ENCODE measurements around the gene UBL7. TPM values are rescaled to one million over a fixed set of nuclear protein-coding genes. Genes with fewer than 3 reads are reported as not detected.

UBL7 gene
- total RNA-seq, 1 experiment from 2014 or later, result 73.9 TPM

DNA sequence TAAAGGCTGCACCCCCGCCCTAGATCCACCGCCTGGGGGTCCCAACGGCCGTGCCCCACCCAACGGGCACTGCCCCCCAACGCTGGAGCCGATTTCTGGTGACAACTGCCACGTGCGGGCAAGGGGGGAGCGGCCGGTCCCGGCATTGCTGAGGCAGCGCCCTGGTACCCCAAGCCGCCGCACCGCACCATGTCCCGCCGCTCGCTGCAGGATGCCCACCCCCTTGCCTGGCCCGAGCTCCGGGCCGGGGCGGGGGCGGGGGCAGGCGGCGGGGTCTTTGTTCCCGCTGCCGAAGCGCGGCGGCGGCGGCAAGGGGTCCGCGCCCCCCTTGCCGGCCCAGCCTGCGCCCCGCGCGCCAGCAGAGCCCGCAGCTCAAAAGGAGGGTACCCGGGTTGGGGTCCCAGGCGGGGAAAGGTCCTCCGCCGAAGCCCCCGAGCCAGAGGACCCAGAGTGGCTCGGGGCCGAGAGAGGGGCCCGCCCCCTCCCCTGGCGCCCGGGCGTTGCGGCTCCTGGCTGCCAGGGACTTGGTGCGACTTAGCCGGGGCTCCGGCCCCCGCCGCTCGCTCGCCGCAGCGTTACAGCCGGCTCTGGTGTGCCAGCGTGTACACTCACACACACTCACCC is 27.9 kb downstream of the UBL7 start:
- intact Hi-C loops (cut with micrococcal nuclease; ENCODE audit: unreplicated experiment), result loop anchor here (1.0 kb wide), 1 partner anchor 10 kb away; no protein-coding TSS in a partner anchor
- Histone ChIP-seq H4K20me1 (ENCODE audit: insufficient read depth) (no peaks in the 10 kb centered on the region), H3K36me3 (ENCODE audit: low read depth) (no peaks in the 10 kb centered on the region), H2AFZ (no peak overlapping the region), H3K4me2 (peak overlapping the region; percentile 83), H3K27ac (no peak overlapping the region), H3K79me2 (ENCODE audit: low read depth) (peaks cover 40% of the 10 kb centered on the region), H3F3A (ENCODE audit: insufficient read depth, low read depth) (no peaks in the 10 kb centered on the region), H3K27me3 (ENCODE audit: insufficient read depth, low read depth) (no peaks in the 10 kb centered on the region), H3K4me3 (peak overlapping the region; percentile 69), H3K9me2 (ENCODE audit: insufficient read depth) (no peaks in the 10 kb centered on the region), H3K4me1 (replicated peaks; ENCODE audit: insufficient read depth) (peaks cover 6% of the 10 kb centered on the region; the same call in 1 of the 2 replicates), H3K9me3 (ENCODE audit: insufficient read depth, low read depth) (no peaks in the 10 kb centered on the region)
- DNase-seq, result no peak
- POLR2A ChIA-PET (ENCODE audit: unreplicated experiment), result interaction anchor here (1.0 kb wide), 1 partner anchor 48 kb away, joined by 19 read pairs; no protein-coding TSS in a partner anchor
- no TSS peak for BruUV-seq (replicated peaks)
- CTCF ChIA-PET, result no interaction called here
- TF ChIP-seq, protein P1, sequence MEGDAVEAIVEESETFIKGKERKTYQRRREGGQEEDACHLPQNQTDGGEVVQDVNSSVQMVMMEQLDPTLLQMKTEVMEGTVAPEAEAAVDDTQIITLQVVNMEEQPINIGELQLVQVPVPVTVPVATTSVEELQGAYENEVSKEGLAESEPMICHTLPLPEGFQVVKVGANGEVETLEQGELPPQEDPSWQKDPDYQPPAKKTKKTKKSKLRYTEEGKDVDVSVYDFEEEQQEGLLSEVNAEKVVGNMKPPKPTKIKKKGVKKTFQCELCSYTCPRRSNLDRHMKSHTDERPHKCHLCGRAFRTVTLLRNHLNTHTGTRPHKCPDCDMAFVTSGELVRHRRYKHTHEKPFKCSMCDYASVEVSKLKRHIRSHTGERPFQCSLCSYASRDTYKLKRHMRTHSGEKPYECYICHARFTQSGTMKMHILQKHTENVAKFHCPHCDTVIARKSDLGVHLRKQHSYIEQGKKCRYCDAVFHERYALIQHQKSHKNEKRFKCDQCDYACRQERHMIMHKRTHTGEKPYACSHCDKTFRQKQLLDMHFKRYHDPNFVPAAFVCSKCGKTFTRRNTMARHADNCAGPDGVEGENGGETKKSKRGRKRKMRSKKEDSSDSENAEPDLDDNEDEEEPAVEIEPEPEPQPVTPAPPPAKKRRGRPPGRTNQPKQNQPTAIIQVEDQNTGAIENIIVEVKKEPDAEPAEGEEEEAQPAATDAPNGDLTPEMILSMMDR (conservative IDR thresholded peaks at IDR 0.05), result no peak
- TF ChIP-seq EZH2 (IDR thresholded peaks at IDR 0.05; ENCODE audit: low read depth), result no peak

DNA sequence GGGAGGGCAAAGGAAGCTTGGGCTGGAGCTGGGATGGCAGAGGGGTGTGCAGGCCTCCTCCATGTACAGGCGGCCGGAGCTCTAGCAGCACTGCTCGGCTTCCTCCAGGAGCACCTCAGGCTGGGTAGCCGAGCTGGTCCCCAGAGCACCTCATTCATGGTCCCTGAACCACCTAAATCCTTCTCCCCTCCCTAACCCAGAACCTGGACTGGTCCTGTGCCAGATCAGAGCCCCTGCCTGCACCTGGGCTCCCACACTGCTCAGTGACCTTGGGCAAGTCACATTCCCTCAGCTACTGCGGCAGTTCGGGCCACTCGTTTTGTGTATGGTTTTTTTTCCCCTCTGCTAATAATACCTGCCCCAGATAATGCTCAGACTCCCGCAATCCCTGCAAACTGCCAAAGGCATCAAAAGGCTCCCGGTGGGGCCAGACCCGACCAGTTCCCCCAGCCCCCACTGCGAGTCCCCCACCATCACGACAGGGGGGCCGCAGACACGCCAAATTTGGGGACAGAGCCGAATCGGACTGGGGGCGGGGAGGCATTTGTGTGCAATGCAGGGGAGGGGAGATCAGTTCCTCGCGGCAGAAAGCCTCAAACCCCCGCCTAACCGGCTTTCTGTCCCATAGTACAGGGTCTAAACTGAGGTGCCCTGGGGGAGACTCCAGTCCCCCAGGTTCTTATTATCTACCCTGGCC is 28.5 kb downstream of the UBL7 start:
- POLR2A ChIA-PET (ENCODE audit: unreplicated experiment), result no interaction called here
- Histone ChIP-seq H3K79me2 (ENCODE audit: low read depth) (peaks cover 46% of the 10 kb centered on the region), H2AFZ (no peak overlapping the region), H3K27ac (no peak overlapping the region), H3K9me3 (ENCODE audit: insufficient read depth, low read depth) (no peaks in the 10 kb centered on the region), H3K36me3 (ENCODE audit: low read depth) (no peaks in the 10 kb centered on the region), H3K27me3 (ENCODE audit: insufficient read depth, low read depth) (no peaks in the 10 kb centered on the region), H3K9me2 (ENCODE audit: insufficient read depth) (no peaks in the 10 kb centered on the region), H3K4me2 (peak overlapping the region; percentile 83), H3F3A (ENCODE audit: insufficient read depth, low read depth) (no peaks in the 10 kb centered on the region), H3K4me3 (peak overlapping the region; percentile 69), H4K20me1 (ENCODE audit: insufficient read depth) (no peaks in the 10 kb centered on the region), H3K4me1 (replicated peaks; ENCODE audit: insufficient read depth) (peaks cover 6% of the 10 kb centered on the region; the same call in 1 of the 2 replicates)
- intact Hi-C loops (cut with micrococcal nuclease; ENCODE audit: unreplicated experiment), result no loop called here
- CTCF ChIA-PET, result interaction anchor here (0.5 kb wide), 1 partner anchor 47 kb away, joined by 3 read pairs; no protein-coding TSS in a partner anchor
- DNase-seq, result no peak
- TF ChIP-seq, protein P1 (conservative IDR thresholded peaks at IDR 0.05), result no peak
- TF ChIP-seq EZH2 (IDR thresholded peaks at IDR 0.05; ENCODE audit: low read depth), result no peak
- BruUV-seq (replicated peaks), result no TSS peak

DNA sequence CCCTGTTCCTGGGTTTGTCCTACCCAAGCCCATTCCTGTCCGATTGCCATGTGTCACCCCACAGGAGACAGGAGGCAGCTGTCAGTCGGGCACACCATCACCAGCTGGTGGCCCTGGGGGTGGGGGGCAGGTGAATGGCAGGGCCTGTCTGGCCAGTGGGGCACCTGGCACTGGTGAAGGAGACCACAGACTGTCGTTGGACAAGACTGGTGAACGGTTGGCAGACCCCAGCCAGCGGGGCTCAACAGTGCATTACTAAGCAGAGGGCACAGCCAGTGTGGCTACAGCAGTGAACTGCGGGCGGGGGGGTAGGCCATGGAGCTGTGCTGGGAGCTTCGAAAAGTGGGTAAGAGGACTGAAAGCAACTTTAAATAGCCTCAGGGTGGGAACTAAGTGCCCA is 29.3 kb downstream of the UBL7 start:
- Histone ChIP-seq H3K9me3 (ENCODE audit: insufficient read depth, low read depth) (no peaks in the 10 kb centered on the region), H3K27me3 (ENCODE audit: insufficient read depth, low read depth) (no peaks in the 10 kb centered on the region), H4K20me1 (ENCODE audit: insufficient read depth) (no peaks in the 10 kb centered on the region), H3K27ac (no peak overlapping the region), H3F3A (ENCODE audit: insufficient read depth, low read depth) (no peaks in the 10 kb centered on the region), H2AFZ (no peak overlapping the region), H3K4me1 (replicated peaks; ENCODE audit: insufficient read depth) (peaks cover 6% of the 10 kb centered on the region; the same call in 1 of the 2 replicates), H3K9me2 (ENCODE audit: insufficient read depth) (no peaks in the 10 kb centered on the region), H3K79me2 (ENCODE audit: low read depth) (peaks cover 47% of the 10 kb centered on the region), H3K36me3 (ENCODE audit: low read depth) (no peaks in the 10 kb centered on the region), H3K4me2 (peak overlapping the region; percentile 83; the same call in 1 of the 2 replicates), H3K4me3 (no peak overlapping the region)
- TF ChIP-seq, protein P1 (conservative IDR thresholded peaks at IDR 0.05), result no peak
- POLR2A ChIA-PET (ENCODE audit: unreplicated experiment), result interaction anchor here (0.6 kb wide), 1 partner anchor 379 kb away, joined by 3 read pairs; no protein-coding TSS in a partner anchor
- CTCF ChIA-PET, result interaction anchor here (0.5 kb wide), 1 partner anchor 46 kb away, joined by 3 read pairs; no protein-coding TSS in a partner anchor
- intact Hi-C loops (cut with micrococcal nuclease; ENCODE audit: unreplicated experiment), result no loop called here
- no peak for DNase-seq
- BruUV-seq (replicated peaks), result no TSS peak
